Measurements from ENCODE around the gene AATF. TPM values are rescaled to one million over a fixed set of nuclear protein-coding genes. Genes with fewer than 3 reads are reported as not detected.

The AATF gene
- total and polyA plus RNA-seq, 10 donors = 28.7 to 59.0 (median 35.2) TPM

GRCh38 chr17:37039269-37039668, 90.5 kb downstream of the AATF start:
- Histone ChIP-seq H3K36me3 (peaks cover 0 to 82% (median 16%) of the 10 kb centered on the region in 6 donors), H3K27me3 (replicated peaks in 1 of 7) (no peaks in the 10 kb centered on the region), H3K4me1 (no peaks in the 10 kb centered on the region), H3K4me3 (no peak overlapping the region), H3K27ac (no peak overlapping the region), H3K9me3 (no peaks in the 10 kb centered on the region)
- WGBS, 5 donors = 82 to 91% (median 88%) methylated on average over 6 of the region's 6 CpGs
- TF ChIP-seq CTCF (IDR thresholded peaks at IDR 0.05 in 8 of 11, conservative IDR thresholded peaks at IDR 0.05 in 3 of 11) (no peak), POLR2AphosphoS5 (IDR thresholded peaks at IDR 0.05) (no peak), POLR2A (IDR thresholded peaks at IDR 0.05) (no peak)
- intact Hi-C loops (cut with DNase I; ENCODE audit: low total_unique reads) = no loop called here
- DNase-seq = no peak

GRCh38 chr17:37041932-37042331, 93.2 kb downstream of the AATF start:
- no peak for DNase-seq
- Histone ChIP-seq H3K4me3 (no peak overlapping the region), H3K27ac (no peak overlapping the region), H3K36me3 (peaks cover 0 to 77% (median 10%) of the 10 kb centered on the region in 6 donors), H3K27me3 (replicated peaks in 1 of 7) (no peaks in the 10 kb centered on the region), H3K9me3 (no peaks in the 10 kb centered on the region), H3K4me1 (peaks cover 0 to 7% (median 0%) of the 10 kb centered on the region in 6 donors)
- TF ChIP-seq CTCF (IDR thresholded peaks at IDR 0.05 in 8 of 11, conservative IDR thresholded peaks at IDR 0.05 in 3 of 11) = no peak
- no peak for TF ChIP-seq POLR2A (IDR thresholded peaks at IDR 0.05)
- TF ChIP-seq POLR2AphosphoS5 (IDR thresholded peaks at IDR 0.05) = no peak
- intact Hi-C loops (cut with DNase I; ENCODE audit: low total_unique reads) = no loop called here

- H3K27ac ChIP-seq = no peak overlapping the region
- peaks cover 0 to 69% (median 7%) of the 10 kb centered on the region in 6 donors for H3K36me3 ChIP-seq
- intact Hi-C loops (cut with DNase I; ENCODE audit: low total_unique reads) = no loop called here
- WGBS, 5 donors = 81 to 88% (median 85%) methylated on average over 3 of the region's 3 CpGs
- DNase-seq = no peak
- no peak overlapping the region for H3K4me3 ChIP-seq
- peaks cover 0 to 16% (median 7%) of the 10 kb centered on the region in 6 donors for H3K4me1 ChIP-seq
- H3K27me3 ChIP-seq (replicated peaks in 1 of 7) = no peaks in the 10 kb centered on the region
- TF ChIP-seq CTCF (IDR thresholded peaks at IDR 0.05 in 8 of 11, conservative IDR thresholded peaks at IDR 0.05 in 3 of 11) (no peak), POLR2AphosphoS5 (IDR thresholded peaks at IDR 0.05) (no peak), POLR2A (IDR thresholded peaks at IDR 0.05) (no peak)
- no peaks in the 10 kb centered on the region for H3K9me3 ChIP-seq
These were observed 94.4 kb downstream of the AATF start for GRCh38 chr17:37043201-37043600.

- Histone ChIP-seq H3K4me3 (no peak overlapping the region), H3K36me3 (peaks cover 0 to 68% (median 10%) of the 10 kb centered on the region in 6 donors), H3K9me3 (no peaks in the 10 kb centered on the region), H3K27ac (no peak overlapping the region), H3K4me1 (peaks cover 0 to 16% (median 7%) of the 10 kb centered on the region in 6 donors), H3K27me3 (replicated peaks in 1 of 7) (no peaks in the 10 kb centered on the region)
- WGBS, 5 donors = 69 to 75% (median 72%) methylated on average over 7 of the region's 7 CpGs
- intact Hi-C loops (cut with DNase I; ENCODE audit: low total_unique reads) = no loop called here
- DNase-seq = no peak
- no peak for TF ChIP-seq CTCF (IDR thresholded peaks at IDR 0.05 in 8 of 11, conservative IDR thresholded peaks at IDR 0.05 in 3 of 11)
- no peak for TF ChIP-seq POLR2AphosphoS5 (IDR thresholded peaks at IDR 0.05)
- TF ChIP-seq POLR2A (IDR thresholded peaks at IDR 0.05) = no peak
These were observed 96.7 kb downstream of the AATF start for GRCh38 chr17:37045351-37045922.
